Fibroblast of lung (primary cell): ENCODE data around the gene NOL3. TPM values are rescaled to one million over a fixed set of nuclear protein-coding genes. Genes with fewer than 3 reads are reported as not detected.

Experiments used
- DNase-seq, 2 donors: peaks; one replicate each; pipeline versions ENCODE4 v3.0.0 to v3.0.0-alpha.2; 2010; ENCODE audit warnings: low read depth in 2 of 2
- H2AFZ ChIP-seq: 2 replicates; pipeline ENCODE4 v1.5.1; 2012; ENCODE audit warnings: low read length, control low read depth, inconsistent platforms
- H3K27ac ChIP-seq: 2 replicates; pipeline ENCODE4 v1.5.1; 2011; ENCODE audit warnings: low read length, control low read depth; ENCODE audit not compliant: insufficient read depth
- H3K27me3 ChIP-seq: 2 replicates; pipeline ENCODE4 v1.5.1; 2011; ENCODE audit warnings: mild to moderate bottlenecking, low read length; ENCODE audit not compliant: control insufficient read depth, insufficient read depth
- H3K36me3 ChIP-seq: 2 replicates; pipeline ENCODE4 v1.5.1; 2011; ENCODE audit warnings: low read length; ENCODE audit not compliant: control insufficient read depth, insufficient read depth
- H3K4me1 ChIP-seq: 2 replicates; pipeline ENCODE4 v1.5.1; 2011; ENCODE audit warnings: low read length; ENCODE audit not compliant: control insufficient read depth, insufficient read depth; ENCODE audit errors: extremely low read depth
- H3K4me2 ChIP-seq: 2 replicates; pipeline ENCODE4 v1.5.1; 2011; ENCODE audit warnings: low read length, control low read depth; ENCODE audit not compliant: insufficient read depth; ENCODE audit errors: extremely low read depth
- H3K4me3 ChIP-seq, 4 experiments: fragments of 200-600 bp in 1 of 4; sonication (generic) in 1 of 4; replicated peaks in 1 of 4; 2 replicates each; pipeline ENCODE4 v1.5.1; 2011 to 2016; ENCODE audit warnings: low read length in 4 of 4, low read depth in 3 of 4, mild to moderate bottlenecking in 3 of 4, control low read depth in 2 of 4, inconsistent platforms in 1 of 4, mixed read lengths in 1 of 4; ENCODE audit not compliant: insufficient read depth in 1 of 4; ENCODE audit errors: control extremely low read depth in 1 of 4
- H3K79me2 ChIP-seq: 2 replicates; pipeline ENCODE4 v1.5.1; 2012; ENCODE audit warnings: mild to moderate bottlenecking, low read length, inconsistent platforms; ENCODE audit not compliant: control insufficient read depth, insufficient read depth
- H3K9ac ChIP-seq: 2 replicates; pipeline ENCODE4 v1.5.1; 2011; ENCODE audit warnings: mild to moderate bottlenecking, low read length, control low read depth; ENCODE audit not compliant: insufficient read depth
- H3K9me3 ChIP-seq: 2 replicates; pipeline ENCODE4 v1.5.1; 2012; ENCODE audit warnings: low read depth, low read length; ENCODE audit not compliant: control insufficient read depth, insufficient read depth
- H4K20me1 ChIP-seq: 2 replicates; pipeline ENCODE4 v1.5.1; 2011; ENCODE audit warnings: low read length; ENCODE audit not compliant: control insufficient read depth, insufficient read depth; ENCODE audit errors: extremely low read depth
- CTCF ChIP-seq, 2 donors: IDR thresholded peaks in 1 of 2; conservative IDR thresholded peaks in 1 of 2; 1 replicate in 1 of 2; 2 replicates in 1 of 2; pipeline ENCODE4 v1.5.1; 2011 to 2012; ENCODE audit warnings: low read length in 2 of 2, control low read depth in 1 of 2, inconsistent platforms in 1 of 2, low read depth in 1 of 2, mild to moderate bottlenecking in 1 of 2
- EZH2 ChIP-seq: IDR thresholded peaks from 2 replicates; pipeline ENCODE4 v1.5.1; 2012; ENCODE audit warnings: low read length, control low read depth, mild to moderate bottlenecking; ENCODE audit errors: missing control alignments
- polyA plus RNA-seq, 2 donors: library from polyadenylated mRNA; depleted of rRNA in 1 of 2; stranded (reverse) in 1 of 2; unstranded in 1 of 2; fragments of >200 nt; gene quantifications; 2 replicates each; pipeline ENCODE4 v1.2.1, GENCODE V29; 2011 to 2012; ENCODE audit warnings: missing spikeins in 1 of 2
- total RNA-seq: library from RNA; depleted of rRNA; stranded (reverse); fragments of >200 nt; gene quantifications from 2 replicates; pipeline ENCODE4 v1.2.1, GENCODE V29; 2014

NOL3 gene
- total and polyA plus RNA-seq, 2 donors (not counting 1 experiment from before 2014, with no cell fraction given): 8.0 to 23.3 TPM

DNA sequence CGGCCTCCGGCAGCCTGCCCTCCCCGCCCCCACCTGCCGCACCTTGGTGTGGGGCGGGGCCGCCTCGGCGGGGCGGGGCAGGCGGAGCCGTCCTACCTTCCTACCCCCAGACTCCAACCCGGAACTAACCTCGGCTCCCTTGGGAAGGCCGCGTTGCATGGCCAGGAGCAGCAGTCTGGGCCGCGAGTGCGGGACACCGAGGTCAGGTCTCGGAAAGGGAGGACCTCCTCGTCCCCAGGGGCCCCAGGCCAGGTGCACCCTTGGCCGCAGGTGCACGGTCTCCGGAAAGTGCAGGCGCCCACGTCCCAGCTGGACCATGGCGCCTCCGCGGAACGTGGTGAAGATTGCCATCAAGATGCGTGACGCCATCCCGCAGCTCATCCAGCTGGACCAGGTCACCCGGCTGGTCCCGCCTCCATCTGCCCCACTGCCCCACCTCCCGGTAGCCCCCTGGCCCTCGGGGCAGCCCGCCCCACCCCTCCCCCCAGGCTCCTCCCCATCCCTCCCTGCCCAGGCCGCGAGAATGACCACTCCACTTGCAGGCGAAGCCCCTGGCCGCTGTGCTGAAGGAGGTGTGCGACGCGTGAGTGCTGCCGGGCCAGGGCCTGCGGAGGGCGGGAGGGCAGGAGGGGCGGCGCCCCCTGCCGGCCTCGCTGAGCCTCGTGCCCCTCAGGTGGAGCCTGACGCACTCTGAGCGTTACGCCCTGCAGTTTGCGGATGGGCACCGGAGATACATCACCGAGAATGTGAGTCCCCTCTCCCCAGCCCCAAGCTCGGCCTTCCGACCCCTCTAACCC, 28.9 kb downstream of the NOL3 start, which contains the start of gene ELMO3:
TSS of gene ELMO3 (plus strand) at position 121 of the 797 bp plus-strand sequence. CDS start at position 317, 196 bp downstream.
- Histone ChIP-seq H3K27ac (no peak within 1 kb of the TSS), H3K4me1 (no peaks in the 10 kb centered on the region), H3K4me2 (no peak within 1 kb of the TSS), H4K20me1 (no peaks in the 10 kb centered on the region), H2AFZ (no peak within 1 kb of the TSS), H3K9me3 (no peaks in the 10 kb centered on the region), H3K79me2 (peaks cover 6% of the 10 kb centered on the region), H3K36me3 (peaks cover 54% of the 10 kb centered on the region), H3K27me3 (no peaks in the 10 kb centered on the region), H3K9ac (no peak within 1 kb of the TSS), H3K4me3 (no peak within 1 kb of the TSS)
- DNase-seq: no peak
- TF ChIP-seq CTCF (conservative IDR thresholded peaks at IDR 0.05 in 1 of 2, IDR thresholded peaks at IDR 0.05 in 1 of 2; ENCODE audit: low read depth in 1 of 2, low read length in 2 of 2) (peak in 1 of 2 donors; percentile 36), EZH2 (no peak)

- no peaks in the 10 kb centered on the region for H3K27me3 ChIP-seq
- no peak overlapping the region for H2AFZ ChIP-seq
- TF ChIP-seq CTCF (conservative IDR thresholded peaks at IDR 0.05 in 1 of 2, IDR thresholded peaks at IDR 0.05 in 1 of 2; ENCODE audit: low read depth in 1 of 2, low read length in 2 of 2): no peak
- no peak for TF ChIP-seq EZH2
- no peaks in the 10 kb centered on the region for H4K20me1 ChIP-seq
- no peak overlapping the region for H3K4me3 ChIP-seq
- no peak overlapping the region for H3K27ac ChIP-seq
- H3K9ac ChIP-seq: no peak overlapping the region
- H3K4me2 ChIP-seq: no peak overlapping the region
- H3K36me3 ChIP-seq: peaks cover 50% of the 10 kb centered on the region
- DNase-seq: no peak
- H3K79me2 ChIP-seq: peaks cover under 1% of the 10 kb centered on the region
- H3K4me1 ChIP-seq: no peaks in the 10 kb centered on the region
- H3K9me3 ChIP-seq: no peaks in the 10 kb centered on the region
These were observed 29.5 kb downstream of the NOL3 start for GRCh38 chr16:67199808-67200198.

- DNase-seq: no peak
- TF ChIP-seq CTCF (conservative IDR thresholded peaks at IDR 0.05 in 1 of 2, IDR thresholded peaks at IDR 0.05 in 1 of 2; ENCODE audit: low read depth in 1 of 2, low read length in 2 of 2) (no peak), EZH2 (no peak)
- Histone ChIP-seq H3K79me2 (no peaks in the 10 kb centered on the region), H3K4me3 (no peak overlapping the region), H3K4me1 (no peaks in the 10 kb centered on the region), H3K9ac (no peak overlapping the region), H3K36me3 (peaks cover 46% of the 10 kb centered on the region), H3K9me3 (no peaks in the 10 kb centered on the region), H3K27ac (no peak overlapping the region), H4K20me1 (no peaks in the 10 kb centered on the region), H3K4me2 (no peak overlapping the region), H2AFZ (no peak overlapping the region), H3K27me3 (no peaks in the 10 kb centered on the region)
These were observed 30.2 kb downstream of the NOL3 start for GRCh38 chr16:67200491-67200890.
